OCI-LY7 (cell line): ENCODE measurements around the gene ZNF777. TPM values are rescaled to one million over a fixed set of nuclear protein-coding genes. Genes with fewer than 3 reads are reported as not detected.

Experiments
- BruUV-seq: library from RNA; stranded (reverse); fragments of 400-500 nt; replicated peaks from 2 replicates; lab custom pipeline; 2021; lab: Mats Ljungman, UMichigan
- CTCF ChIA-PET: fragments of 300-600 bp; sonication (Branson Sonifier 250); formaldehyde crosslinking; loops from one replicate; lab custom pipeline; 2022; ENCODE audit warnings: antibody characterized with exemption; ENCODE audit not compliant: unreplicated experiment; lab: Charles Lee
- POLR2A ChIA-PET: fragments of 300-600 bp; sonication (Branson Sonifier 250); formaldehyde crosslinking; loops from one replicate; lab custom pipeline; 2022; ENCODE audit warnings: antibody characterized with exemption; lab: Charles Lee
- DNase-seq: peaks from one replicate; pipeline ENCODE4 v3.0.0-alpha.2; 2015; ENCODE audit warnings: low spot score
- H2AFZ ChIP-seq: fragments of 200-600 bp; sonication (generic), shearing (Covaris generic); 2 replicates; pipeline ENCODE4 v1.6.1; 2014; ENCODE audit warnings: mild to moderate bottlenecking, antibody characterized with exemption, low read length, moderate library complexity
- H3K27ac ChIP-seq: fragments of 200-600 bp; sonication (generic); 2 replicates; pipeline ENCODE4 v1.5.1; 2014; ENCODE audit warnings: mixed run types, low read depth, mild to moderate bottlenecking, moderate library complexity, low read length, inconsistent platforms; ENCODE audit not compliant: poor library complexity, severe bottlenecking
- H3K36me3 ChIP-seq: fragments of 200-600 bp; sonication (generic); 2 replicates; pipeline ENCODE4 v1.6.1; 2014; ENCODE audit warnings: mild to moderate bottlenecking, antibody characterized with exemption, low read length, moderate library complexity, mixed read lengths; ENCODE audit not compliant: insufficient read depth
- H3K4me1 ChIP-seq: fragments of 200-600 bp; sonication (generic); 2 replicates; pipeline ENCODE4 v1.5.1; 2014; ENCODE audit warnings: mild to moderate bottlenecking, low read length; ENCODE audit not compliant: insufficient read depth, poor library complexity, severe bottlenecking
- H3K4me2 ChIP-seq: fragments of 200-600 bp; sonication (generic); 2 replicates; pipeline ENCODE4 v1.6.1; 2014; ENCODE audit warnings: mild to moderate bottlenecking, low read length
- H3K4me3 ChIP-seq: fragments of 200-600 bp; sonication (generic); 2 replicates; pipeline ENCODE4 v1.5.1; 2014; ENCODE audit warnings: mild to moderate bottlenecking, low read depth, low read length; ENCODE audit not compliant: poor library complexity, severe bottlenecking
- H3K79me2 ChIP-seq: fragments of 200-600 bp; sonication (generic); 2 replicates; pipeline ENCODE4 v1.6.1; 2016; ENCODE audit warnings: low read depth, mild to moderate bottlenecking, low read length, moderate library complexity, mixed read lengths; ENCODE audit not compliant: insufficient read depth
- H3K9me2 ChIP-seq: fragments of 200-600 bp; sonication (generic); 2 replicates; pipeline ENCODE4 v1.6.1; 2016; ENCODE audit warnings: mild to moderate bottlenecking, low read length, mixed read lengths; ENCODE audit not compliant: insufficient read depth
- H3K9me3 ChIP-seq: fragments of 200-600 bp; sonication (generic); 2 replicates; pipeline ENCODE4 v1.6.1; 2014; ENCODE audit warnings: mild to moderate bottlenecking, mixed run types, low read length, mixed read lengths
- H4K20me1 ChIP-seq: fragments of 200-600 bp; sonication (generic); 2 replicates; pipeline ENCODE4 v1.6.1; 2014; ENCODE audit warnings: mild to moderate bottlenecking, antibody characterized with exemption, low read length, moderate library complexity, mixed read lengths; ENCODE audit not compliant: insufficient read depth
- EZH2phosphoT487 ChIP-seq: fragments of 200-600 bp; sonication (generic); IDR thresholded peaks from 2 replicates; pipeline ENCODE4 v1.6.1; 2018; ENCODE audit warnings: low read depth, borderline replicate concordance, mild to moderate bottlenecking, mixed run types, antibody characterized with exemption, low read length, moderate library complexity, mixed read lengths
- intact Hi-C: fragments of 100-400 bp; cut with micrococcal nuclease; formaldehyde crosslinking; loops from one replicate; pipeline ENCODE4 v1.10.0; 2022; ENCODE audit not compliant: unreplicated experiment
- total RNA-seq, 2 experiments: library from RNA; depleted of rRNA in 1 of 2; stranded (reverse); fragments of >200 nt in 1 of 2; shearing (Covaris generic) in 1 of 2; gene quantifications; 2 replicates each; pipeline ENCODE4 v1.2.3, GENCODE V29; 2014 to 2022
- TF ChIP-seq, protein P1 (sequence below): fragments of 200-600 bp; sonication (generic); conservative IDR thresholded peaks from 2 replicates; pipeline ENCODE4 v1.5.1; 2014; ENCODE audit warnings: mild to moderate bottlenecking, antibody characterized with exemption, low read length, moderate library complexity, mixed read lengths

Gene ZNF777
- total RNA-seq, 2 experiments from 2014 or later = 5.2 to 9.5 TPM

DNA sequence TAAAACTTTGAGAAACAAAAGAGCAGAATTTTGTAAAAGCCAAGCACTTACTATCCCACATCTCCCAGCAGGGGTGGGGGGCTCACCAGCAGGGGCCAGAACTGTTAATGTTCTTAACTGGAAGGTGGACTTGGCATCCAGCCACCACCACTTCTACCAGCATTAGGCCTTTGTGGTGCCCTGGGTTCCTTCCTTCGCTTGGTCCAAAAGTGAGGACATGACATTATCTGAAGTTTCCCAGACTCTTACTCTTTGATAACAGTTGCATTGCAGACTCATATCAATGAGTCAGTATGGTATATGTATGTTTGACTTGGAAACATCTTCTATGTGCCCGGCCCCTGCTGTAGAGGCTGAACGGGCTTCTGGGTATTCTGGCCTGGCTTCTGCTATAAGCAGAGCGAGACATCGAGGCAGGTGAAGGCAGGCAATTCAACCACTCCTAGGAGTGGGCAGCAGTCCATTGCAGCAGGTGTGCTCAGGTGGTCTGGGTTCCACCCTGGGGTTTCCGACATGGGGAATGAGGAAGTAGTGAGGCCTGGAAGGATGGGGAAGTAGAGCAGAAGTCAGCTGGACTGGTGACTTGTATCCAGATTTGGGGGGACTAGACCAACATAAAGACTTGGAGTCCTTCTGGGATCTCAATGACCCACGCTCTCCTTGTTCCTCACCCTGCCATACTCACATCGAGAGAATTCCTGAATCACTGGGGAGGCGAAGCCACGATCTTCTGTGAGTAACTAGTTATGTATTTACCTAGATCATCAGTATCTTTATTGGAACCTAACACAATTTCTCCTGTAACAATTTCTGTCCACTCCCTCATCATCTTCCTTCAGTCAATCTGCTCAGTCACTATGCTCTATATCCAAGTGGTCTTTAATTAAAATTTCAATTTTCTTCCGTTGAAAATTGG, 4.1 kb downstream of the ZNF777 start:
- Histone ChIP-seq H2AFZ (no peak overlapping the region), H4K20me1 (peaks cover 7% of the 10 kb centered on the region; the same call in 1 of the 2 replicates), H3K27ac (no peak overlapping the region), H3K4me3 (no peak overlapping the region), H3K9me2 (no peaks in the 10 kb centered on the region), H3K9me3 (no peaks in the 10 kb centered on the region), H3K36me3 (peaks cover 32% of the 10 kb centered on the region), H3K79me2 (peaks cover 6% of the 10 kb centered on the region; the same call in 1 of the 2 replicates), H3K4me1 (peaks cover 17% of the 10 kb centered on the region), H3K4me2 (no peak overlapping the region)
- intact Hi-C loops = no loop called here
- no peak for TF ChIP-seq EZH2phosphoT487
- TF ChIP-seq, protein P1, sequence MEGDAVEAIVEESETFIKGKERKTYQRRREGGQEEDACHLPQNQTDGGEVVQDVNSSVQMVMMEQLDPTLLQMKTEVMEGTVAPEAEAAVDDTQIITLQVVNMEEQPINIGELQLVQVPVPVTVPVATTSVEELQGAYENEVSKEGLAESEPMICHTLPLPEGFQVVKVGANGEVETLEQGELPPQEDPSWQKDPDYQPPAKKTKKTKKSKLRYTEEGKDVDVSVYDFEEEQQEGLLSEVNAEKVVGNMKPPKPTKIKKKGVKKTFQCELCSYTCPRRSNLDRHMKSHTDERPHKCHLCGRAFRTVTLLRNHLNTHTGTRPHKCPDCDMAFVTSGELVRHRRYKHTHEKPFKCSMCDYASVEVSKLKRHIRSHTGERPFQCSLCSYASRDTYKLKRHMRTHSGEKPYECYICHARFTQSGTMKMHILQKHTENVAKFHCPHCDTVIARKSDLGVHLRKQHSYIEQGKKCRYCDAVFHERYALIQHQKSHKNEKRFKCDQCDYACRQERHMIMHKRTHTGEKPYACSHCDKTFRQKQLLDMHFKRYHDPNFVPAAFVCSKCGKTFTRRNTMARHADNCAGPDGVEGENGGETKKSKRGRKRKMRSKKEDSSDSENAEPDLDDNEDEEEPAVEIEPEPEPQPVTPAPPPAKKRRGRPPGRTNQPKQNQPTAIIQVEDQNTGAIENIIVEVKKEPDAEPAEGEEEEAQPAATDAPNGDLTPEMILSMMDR = no peak
- no TSS peak for BruUV-seq
- POLR2A ChIA-PET = interaction anchor here (0.5 kb wide), 1 partner anchor 13 kb away, joined by 3 read pairs; no protein-coding TSS in a partner anchor
- DNase-seq = no peak
- CTCF ChIA-PET = no interaction called here

DNA sequence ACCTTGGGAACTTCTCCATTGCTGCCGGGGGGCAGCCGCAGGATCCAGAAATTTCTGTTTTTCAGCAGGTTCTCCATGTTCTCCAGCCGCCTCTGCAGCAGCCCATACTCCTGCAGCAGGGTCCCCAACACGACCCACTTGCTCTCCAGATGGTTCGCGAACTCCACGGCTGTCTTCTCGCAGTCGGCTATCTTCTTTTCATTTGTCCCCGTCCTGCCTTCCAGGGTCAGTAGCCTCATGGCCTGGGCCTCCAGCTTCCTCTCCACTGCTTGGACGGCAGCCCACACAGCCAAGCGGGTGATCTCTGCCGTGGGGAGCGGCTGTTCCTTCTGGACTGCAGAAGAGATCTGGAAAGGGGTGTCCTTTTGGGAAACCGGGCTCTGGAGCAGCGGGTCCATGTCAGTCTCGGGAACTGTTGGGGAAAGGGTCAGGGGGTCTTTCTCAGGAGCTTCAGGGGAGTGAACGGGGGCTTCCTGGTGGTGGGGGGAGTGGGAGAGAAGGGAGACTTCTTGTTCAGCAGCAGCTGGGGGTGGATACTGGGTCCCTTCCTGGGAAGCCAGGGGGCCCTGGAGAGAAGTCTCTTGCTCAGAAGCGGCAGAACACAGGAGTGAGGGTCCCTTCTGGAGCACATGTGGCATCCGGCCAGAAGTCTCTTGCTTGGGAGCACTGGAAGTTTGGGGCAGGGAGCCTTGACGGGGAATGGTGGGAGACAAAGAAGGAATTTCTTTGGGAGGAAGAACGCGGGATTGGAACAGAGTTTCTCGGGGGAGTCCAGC, 5.5 kb downstream of the ZNF777 start:
- intact Hi-C loops = no loop called here
- Histone ChIP-seq H3K36me3 (peaks cover 41% of the 10 kb centered on the region), H3K4me2 (no peak overlapping the region), H3K4me3 (no peak overlapping the region), H2AFZ (no peak overlapping the region), H3K27ac (no peak overlapping the region), H4K20me1 (peaks cover 7% of the 10 kb centered on the region; the same call in 1 of the 2 replicates), H3K9me3 (no peaks in the 10 kb centered on the region), H3K79me2 (peaks cover 6% of the 10 kb centered on the region; the same call in 1 of the 2 replicates), H3K4me1 (peaks cover 11% of the 10 kb centered on the region), H3K9me2 (no peaks in the 10 kb centered on the region)
- CTCF ChIA-PET = no interaction called here
- DNase-seq = no peak
- no TSS peak for BruUV-seq
- POLR2A ChIA-PET = no interaction called here
- TF ChIP-seq, protein P1 = no peak
- no peak for TF ChIP-seq EZH2phosphoT487
